ENCODE results near the gene NKIRAS2.

Gene NKIRAS2

GRCh38 chr17:42055496-42055895 lies 35.6 kb downstream of the NKIRAS2 start:
- Histone ChIP-seq H2AFZ (ENCODE audit: low read depth, low read length) (no peak overlapping the region), H3K9me3 (ENCODE audit: insufficient read depth, low read length, severe bottlenecking) (no peaks in the 10 kb centered on the region), H3K4me1 (ENCODE audit: insufficient read depth, low read length) (peaks cover 6% of the 10 kb centered on the region; the same call in 1 of the 2 replicates), H3K27me3 (ENCODE audit: insufficient read depth, low read length, poor library complexity) (peaks cover 12% of the 10 kb centered on the region), H4K20me1 (ENCODE audit: insufficient read depth, low read length) (0 out of 2 replicates have a peak, but pooled peaks cover 3% of the 10 kb centered on the region), H3K9ac (ENCODE audit: low read depth, low read length) (no peak overlapping the region), H3K36me3 (ENCODE audit: insufficient read depth, low read length) (no peaks in the 10 kb centered on the region), H3K4me3 (ENCODE audit: low read depth in 1 of 2, low read length in 2 of 2) (no peak overlapping the region), H3K79me2 (ENCODE audit: insufficient read depth, low read length) (no peaks in the 10 kb centered on the region), H3K4me2 (ENCODE audit: insufficient read depth, low read length) (no peak overlapping the region), H3K27ac (ENCODE audit: low read length) (no peak overlapping the region)
- DNase-seq: no peak
- no peak for ATAC-seq (ENCODE audit: insufficient read depth, low read depth)
- TF ChIP-seq EZH2 (IDR thresholded peaks at IDR 0.05; ENCODE audit: borderline replicate concordance, low read depth, low read length, severe bottlenecking) (no peak), CTCF (IDR thresholded peaks at IDR 0.05; ENCODE audit: borderline replicate concordance, extremely low read depth, low read length, poor library complexity, severe bottlenecking) (no peak)

- Histone ChIP-seq H3K4me3 (ENCODE audit: low read depth in 1 of 2, low read length in 2 of 2) (no peak overlapping the region), H2AFZ (ENCODE audit: low read depth, low read length) (no peak overlapping the region), H3K4me2 (ENCODE audit: insufficient read depth, low read length) (no peak overlapping the region), H3K27me3 (ENCODE audit: insufficient read depth, low read length, poor library complexity) (peaks cover 9% of the 10 kb centered on the region), H3K27ac (ENCODE audit: low read length) (no peak overlapping the region), H3K4me1 (ENCODE audit: insufficient read depth, low read length) (peaks cover 6% of the 10 kb centered on the region; the same call in 1 of the 2 replicates), H3K79me2 (ENCODE audit: insufficient read depth, low read length) (no peaks in the 10 kb centered on the region), H3K36me3 (ENCODE audit: insufficient read depth, low read length) (no peaks in the 10 kb centered on the region), H4K20me1 (ENCODE audit: insufficient read depth, low read length) (0 out of 2 replicates have a peak, but pooled peaks cover 3% of the 10 kb centered on the region), H3K9me3 (ENCODE audit: insufficient read depth, low read length, severe bottlenecking) (no peaks in the 10 kb centered on the region), H3K9ac (ENCODE audit: low read depth, low read length) (no peak overlapping the region)
- ATAC-seq (ENCODE audit: insufficient read depth, low read depth): no peak
- no peak for DNase-seq
- TF ChIP-seq CTCF (IDR thresholded peaks at IDR 0.05; ENCODE audit: borderline replicate concordance, extremely low read depth, low read length, poor library complexity, severe bottlenecking): no peak
- TF ChIP-seq EZH2 (IDR thresholded peaks at IDR 0.05; ENCODE audit: borderline replicate concordance, low read depth, low read length, severe bottlenecking): no peak
Measured at GRCh38 chr17:42056635-42057034, 36.7 kb downstream of the NKIRAS2 start.

- Histone ChIP-seq H3K4me3 (ENCODE audit: low read depth in 1 of 2, low read length in 2 of 2) (no peak overlapping the region), H4K20me1 (ENCODE audit: insufficient read depth, low read length) (no peaks in the 10 kb centered on the region), H2AFZ (ENCODE audit: low read depth, low read length) (no peak overlapping the region), H3K27me3 (ENCODE audit: insufficient read depth, low read length, poor library complexity) (peaks cover 9% of the 10 kb centered on the region), H3K4me1 (ENCODE audit: insufficient read depth, low read length) (peaks cover 6% of the 10 kb centered on the region; the same call in 1 of the 2 replicates), H3K27ac (ENCODE audit: low read length) (no peak overlapping the region), H3K9me3 (ENCODE audit: insufficient read depth, low read length, severe bottlenecking) (no peaks in the 10 kb centered on the region), H3K79me2 (ENCODE audit: insufficient read depth, low read length) (no peaks in the 10 kb centered on the region), H3K4me2 (ENCODE audit: insufficient read depth, low read length) (no peak overlapping the region), H3K9ac (ENCODE audit: low read depth, low read length) (no peak overlapping the region), H3K36me3 (ENCODE audit: insufficient read depth, low read length) (no peaks in the 10 kb centered on the region)
- DNase-seq (no peak), ATAC-seq (ENCODE audit: insufficient read depth, low read depth) (no peak)
- TF ChIP-seq CTCF (IDR thresholded peaks at IDR 0.05; ENCODE audit: borderline replicate concordance, extremely low read depth, low read length, poor library complexity, severe bottlenecking) (no peak), EZH2 (IDR thresholded peaks at IDR 0.05; ENCODE audit: borderline replicate concordance, low read depth, low read length, severe bottlenecking) (no peak)
Measured at GRCh38 chr17:42058063-42058462, 38.2 kb downstream of the NKIRAS2 start.

Measured in DND-41 (cell line).